Activated CD4-positive, alpha-beta T cell treated with anti-CD3 and anti-CD28 coated beads, Interleukin-2, amount 50 U/mL, for 24 hours (primary cell): ENCODE measurements around the gene KIAA0825.

ENCODE experiments used
- DNase-seq, 2 donors: peaks; one replicate each; pipeline ENCODE4 v3.0.0-alpha.2; 2020; ENCODE audit warnings: low read depth in 1 of 2, low spot score in 1 of 2

The KIAA0825 gene

DNA sequence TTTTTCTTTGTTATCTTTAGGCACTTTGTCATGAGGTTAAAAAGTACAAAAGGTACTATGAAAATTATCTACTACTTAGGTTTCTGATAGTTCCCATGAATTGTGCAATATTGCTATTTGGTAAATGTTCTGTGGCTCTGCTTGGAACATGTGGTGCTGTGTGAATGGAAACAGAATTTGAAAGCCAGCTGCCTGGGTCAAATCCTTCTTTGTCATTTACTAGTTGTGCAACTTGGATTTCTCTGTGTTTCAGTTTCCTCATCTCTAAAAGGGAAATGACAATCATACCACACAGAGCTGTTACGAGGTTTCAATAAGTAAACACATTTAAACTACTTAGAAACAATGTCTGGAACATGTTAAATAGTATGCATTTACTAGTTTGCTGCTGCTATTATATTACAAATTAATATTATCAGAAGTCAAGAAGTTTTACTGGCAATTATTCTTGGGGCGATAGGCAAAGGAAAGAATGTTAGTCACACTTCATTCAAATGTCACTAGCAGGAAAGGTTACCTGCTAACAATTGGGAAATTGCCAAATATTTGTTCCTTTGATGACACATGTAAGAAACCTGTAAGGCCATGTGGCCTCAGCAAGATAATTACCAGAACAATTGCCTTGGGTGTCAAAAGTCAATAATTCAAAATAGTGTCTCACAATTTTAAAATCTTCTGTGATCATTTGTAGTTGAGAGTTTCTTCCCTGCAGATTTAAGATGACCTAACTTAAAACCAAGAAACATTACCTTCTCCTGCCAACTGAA, 184.8 kb downstream of the KIAA0825 start:
- no peak for DNase-seq

- DNase-seq, result no peak
Observed at GRCh38 chr5:94432499-94432898, 185.9 kb downstream of the KIAA0825 start.

DNA sequence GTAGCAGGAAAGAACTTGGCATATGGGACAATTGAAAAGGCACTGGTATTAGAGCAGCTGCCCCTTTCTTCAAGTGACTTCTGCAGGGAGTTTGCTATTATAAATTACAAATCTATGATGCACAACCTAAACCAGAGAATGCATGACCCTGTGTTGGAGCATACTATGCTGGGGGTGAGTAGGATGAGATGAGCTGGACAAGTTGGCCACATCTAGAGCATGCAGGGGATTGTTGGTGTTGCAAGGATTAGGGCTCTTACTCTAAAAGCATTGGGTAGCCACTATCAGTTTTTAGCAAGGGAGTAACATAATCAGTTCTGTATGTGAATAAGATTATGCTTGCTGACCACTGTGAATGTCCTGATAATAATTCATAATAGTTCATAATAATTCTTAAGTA, 186.7 kb downstream of the KIAA0825 start:
- DNase-seq, result no peak

- DNase-seq, result no peak
Observed at GRCh38 chr5:94429566-94429965, 188.8 kb downstream of the KIAA0825 start.

DNA sequence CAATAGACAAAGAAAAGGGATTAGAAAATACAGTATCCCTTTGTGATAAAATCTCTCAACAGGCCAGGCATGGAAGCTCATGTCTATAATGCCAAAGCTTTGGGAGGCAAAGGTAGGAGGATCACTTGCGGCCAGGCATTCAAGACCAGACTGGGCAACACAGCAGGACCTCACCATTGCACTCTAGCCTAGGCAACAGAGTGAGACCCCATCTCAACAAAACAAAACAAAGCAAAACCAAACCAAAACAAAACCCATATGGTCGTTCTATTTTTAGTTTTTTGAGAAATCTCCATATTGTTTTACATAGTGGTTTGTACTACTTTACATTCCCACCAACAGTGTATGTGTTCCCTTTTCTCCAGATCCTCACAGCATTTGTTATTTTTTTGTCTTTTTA, 193.0 kb downstream of the KIAA0825 start:
- DNase-seq, result no peak

DNA sequence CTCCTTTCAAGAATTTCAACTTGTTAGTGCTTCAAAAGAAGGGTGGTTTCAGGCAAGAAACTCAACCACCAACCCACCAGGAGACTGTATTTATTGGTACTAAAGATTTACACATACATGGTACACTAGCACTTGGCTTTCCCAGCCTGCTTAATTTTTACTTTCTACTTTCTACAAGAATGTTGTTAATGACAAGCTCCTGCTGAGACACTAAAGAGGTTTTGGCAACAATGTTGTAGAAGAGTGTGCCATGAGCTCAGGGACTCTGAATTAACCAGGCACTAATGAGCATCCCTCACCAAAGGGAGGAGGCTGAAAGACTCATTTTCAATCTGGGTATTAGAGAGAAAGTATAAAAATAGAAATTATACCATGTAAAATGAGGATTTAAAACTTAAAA, 195.0 kb downstream of the KIAA0825 start:
- no peak for DNase-seq

GRCh38 chr5:94422812-94423211, 195.6 kb downstream of the KIAA0825 start:
- DNase-seq, result no peak

- no peak for DNase-seq
Observed at GRCh38 chr5:94420885-94421284, 197.5 kb downstream of the KIAA0825 start.

DNA sequence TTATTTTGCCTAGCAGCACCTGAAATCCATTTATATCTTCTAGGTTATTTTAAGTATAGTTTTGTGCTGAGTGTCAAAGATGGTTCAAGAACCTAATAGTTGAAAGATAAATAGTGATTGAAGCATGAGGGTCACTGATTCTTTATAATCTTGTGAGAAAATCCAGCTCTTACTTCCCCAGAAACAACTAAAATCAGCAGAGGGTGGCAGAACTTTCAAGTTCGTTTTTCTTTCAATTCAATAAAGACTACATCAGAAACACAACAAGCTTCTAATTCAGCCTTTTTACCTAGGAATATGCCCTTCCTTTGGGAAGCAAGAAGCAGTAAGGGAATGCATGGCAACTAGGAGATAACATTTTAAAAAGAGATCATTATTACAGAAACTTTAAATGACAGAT, 202.6 kb downstream of the KIAA0825 start:
- DNase-seq, result no peak

DNA sequence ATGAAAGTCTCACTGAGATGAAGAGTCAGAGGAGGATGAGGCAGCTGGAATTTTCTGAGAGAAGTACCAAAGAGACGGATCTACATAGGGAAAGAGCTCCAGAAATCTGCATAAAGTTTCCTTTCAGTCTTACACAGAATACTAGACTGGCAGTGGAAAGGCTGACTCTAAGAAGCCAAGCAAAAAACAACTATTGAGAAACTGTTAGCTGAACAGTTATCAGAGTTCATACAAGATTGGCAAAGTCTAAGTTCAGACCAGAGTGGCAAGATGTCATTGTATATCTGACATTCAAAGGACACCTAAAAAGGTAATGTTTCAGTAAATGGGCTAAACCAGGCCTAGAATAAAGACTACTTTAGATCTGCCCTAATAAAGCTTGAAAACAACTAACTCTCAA, 209.0 kb downstream of the KIAA0825 start:
- DNase-seq, result no peak

DNA sequence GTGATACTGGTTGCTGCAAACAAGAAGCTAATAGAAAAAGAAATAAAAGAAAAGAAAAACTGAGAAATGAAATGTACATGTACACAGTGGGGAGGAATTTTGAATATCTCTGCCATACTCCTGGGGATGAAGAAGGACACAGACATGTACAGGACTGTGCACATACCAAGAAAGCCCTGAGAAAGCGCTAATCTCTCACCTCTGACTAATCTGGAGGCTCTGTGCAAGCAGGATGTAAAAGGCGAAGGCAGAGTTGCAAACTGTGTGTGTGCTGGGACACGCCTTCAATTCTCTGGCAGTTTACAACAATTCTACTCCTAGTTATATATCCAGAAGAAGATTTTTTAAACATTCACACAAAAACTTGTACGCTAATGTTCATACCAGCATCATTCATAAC, 211.4 kb downstream of the KIAA0825 start:
- no peak for DNase-seq

DNA sequence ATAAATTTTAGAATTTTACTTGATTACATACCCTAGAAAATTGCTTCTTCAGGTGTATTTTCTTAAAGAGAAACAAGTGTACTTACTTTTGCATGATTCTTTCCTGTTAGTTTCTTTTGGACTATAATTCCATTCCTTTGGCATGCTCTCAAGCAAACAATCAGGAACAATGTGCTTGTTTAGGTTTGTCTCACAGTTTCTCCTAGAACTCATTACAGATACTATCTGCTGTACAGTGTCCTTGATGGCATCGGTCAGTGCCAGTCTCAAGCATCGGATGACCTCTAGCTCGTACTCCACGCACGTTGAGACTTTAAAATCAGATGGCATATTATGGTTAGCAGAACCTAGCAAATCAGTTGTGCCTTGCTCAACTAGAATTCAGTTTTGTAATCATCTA, 214.9 kb downstream of the KIAA0825 start:
- DNase-seq, result no peak

DNA sequence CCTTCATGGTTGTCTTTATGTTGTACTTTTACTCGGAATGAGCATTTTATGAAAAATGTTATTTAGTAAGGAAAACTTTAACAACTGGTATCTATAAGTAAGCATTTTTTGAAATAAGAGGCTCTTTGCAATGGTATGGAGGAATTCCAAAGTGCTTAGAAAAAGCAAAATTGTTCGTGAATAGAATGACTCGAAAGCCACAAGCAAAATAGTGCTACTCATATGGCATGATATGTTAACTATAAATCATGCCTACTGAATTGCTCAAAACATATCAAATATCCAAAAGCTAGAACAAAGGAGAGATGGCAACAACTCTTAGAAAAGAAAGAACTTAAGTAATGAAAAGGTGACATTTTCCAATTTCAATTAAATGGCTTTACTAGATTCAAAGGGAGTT, 216.3 kb downstream of the KIAA0825 start:
- DNase-seq, result no peak

DNA sequence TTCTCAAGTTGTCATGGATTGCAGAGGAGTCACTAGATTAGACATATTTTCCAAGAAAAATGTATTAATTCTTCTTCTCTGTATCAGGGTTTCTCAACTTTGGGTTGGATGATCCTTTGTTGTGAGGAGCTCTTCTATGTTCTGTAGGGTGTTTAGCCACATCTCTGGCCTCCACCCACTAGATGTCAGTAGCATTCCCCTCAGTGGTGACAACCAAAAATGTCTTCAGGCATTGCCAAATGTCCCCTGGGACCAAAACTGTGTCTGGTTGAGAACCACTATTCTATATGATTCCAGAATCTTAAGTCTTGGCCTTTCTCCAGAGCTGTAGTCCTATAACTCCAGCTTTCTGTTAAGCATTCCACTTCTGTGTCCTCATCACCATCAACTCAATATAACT, 220.9 kb downstream of the KIAA0825 start:
- DNase-seq, result no peak

DNA sequence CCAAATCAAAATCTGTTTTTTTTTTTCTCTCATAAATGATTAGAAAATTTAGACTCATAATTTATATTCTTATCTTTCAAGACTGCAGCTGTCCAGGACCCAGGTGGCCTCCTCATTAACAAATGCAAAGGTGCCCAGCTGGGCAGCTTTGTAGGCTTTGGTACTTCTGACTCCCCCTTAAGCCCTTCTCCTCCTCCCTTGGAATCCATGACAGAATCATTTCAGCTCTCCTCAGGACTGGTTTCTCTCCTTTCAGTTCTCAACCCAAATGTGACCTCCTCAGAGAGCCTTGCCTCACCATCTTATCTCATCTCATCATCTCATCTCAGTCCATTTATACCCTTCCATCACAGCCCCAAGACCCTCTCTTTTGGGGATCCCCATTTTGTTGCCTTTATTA, 221.7 kb downstream of the KIAA0825 start:
- DNase-seq, result no peak

- no peak for DNase-seq
Observed at GRCh38 chr5:94395468-94395867, 222.9 kb downstream of the KIAA0825 start.

DNA sequence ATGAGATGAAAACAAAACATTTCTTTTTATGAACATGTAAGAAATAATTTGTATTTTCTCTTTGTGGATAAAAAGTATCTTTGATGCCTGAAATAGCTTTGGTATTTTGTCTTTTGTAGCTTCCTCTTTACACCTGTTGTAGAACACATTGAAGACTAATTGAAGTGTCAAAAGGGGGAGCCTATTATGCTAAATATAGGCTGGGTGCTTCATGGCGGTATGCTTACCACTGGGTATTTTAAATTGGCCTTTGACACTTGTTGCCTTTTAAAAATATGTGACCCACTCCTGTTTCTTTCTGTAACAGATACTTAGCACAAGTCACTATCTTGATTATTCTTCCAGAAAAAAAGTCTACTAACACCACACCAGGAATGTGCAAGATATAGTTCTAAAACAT, 226.4 kb downstream of the KIAA0825 start:
- no peak for DNase-seq

- DNase-seq, result no peak
Observed at GRCh38 chr5:94389515-94389899, 228.9 kb downstream of the KIAA0825 start.

DNA sequence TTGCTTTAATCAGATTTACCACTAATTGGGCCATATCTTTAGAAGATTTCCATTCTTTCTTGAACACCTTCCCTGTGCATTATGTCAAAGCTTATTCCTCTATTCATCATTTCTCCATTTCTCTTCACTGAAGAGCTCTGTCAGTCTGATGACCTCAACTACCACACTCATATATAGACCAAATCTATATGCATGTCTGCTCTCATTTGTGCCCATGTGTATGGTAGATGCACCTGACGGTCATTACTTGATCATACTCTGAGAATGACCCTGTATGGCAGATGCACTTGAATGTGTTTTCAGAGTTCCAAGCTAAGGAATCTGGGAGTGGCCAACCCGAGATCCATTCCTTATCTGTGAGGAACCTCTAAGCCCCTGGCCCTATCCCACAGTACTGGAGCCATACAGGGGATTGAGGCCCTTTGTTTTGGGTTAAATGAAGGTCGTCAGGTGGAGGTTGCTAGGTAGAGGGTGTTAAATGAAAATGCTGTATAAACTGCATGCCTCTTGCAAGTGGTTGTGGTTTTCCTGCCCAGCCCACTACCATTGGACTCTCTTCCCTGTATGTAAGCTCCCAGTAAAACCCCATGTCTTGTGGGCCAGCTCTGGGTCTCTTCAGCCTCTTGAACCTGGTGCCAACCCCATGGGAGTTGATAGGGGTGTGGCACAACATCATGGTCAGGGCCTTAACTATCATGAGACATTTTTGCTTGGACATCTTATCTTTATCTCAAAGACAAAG, 229.5 kb downstream of the KIAA0825 start:
- no peak for DNase-seq

- DNase-seq, result no peak
Observed at GRCh38 chr5:94385767-94386166, 232.6 kb downstream of the KIAA0825 start.

DNA sequence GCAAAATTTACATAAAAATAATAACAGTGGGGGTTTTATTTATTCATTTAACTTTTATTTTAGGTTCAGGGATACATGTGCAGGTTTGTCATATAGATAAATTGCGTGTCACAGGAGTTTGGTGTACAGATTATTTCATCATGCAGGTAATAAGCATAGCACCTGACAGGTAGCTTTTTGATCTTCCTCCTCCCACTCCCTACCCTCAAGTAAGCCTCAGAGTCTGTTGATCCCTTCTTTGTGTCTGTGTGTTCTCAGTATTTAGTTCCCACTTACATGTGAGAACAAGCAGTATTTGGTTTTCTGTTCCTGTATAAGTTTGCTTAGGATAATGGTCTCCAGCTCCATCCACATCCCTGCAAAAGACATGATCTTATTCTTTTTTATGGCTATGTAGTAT, 240.3 kb downstream of the KIAA0825 start:
- no peak for DNase-seq

GRCh38 chr5:94376672-94377345, 241.6 kb downstream of the KIAA0825 start:
- no peak for DNase-seq
